ENCODE data around the gene EFNA5.
A peak's percentile ranks its signal among the peaks of the same experiment; 100 is the strongest.

Gene EFNA5

DNA sequence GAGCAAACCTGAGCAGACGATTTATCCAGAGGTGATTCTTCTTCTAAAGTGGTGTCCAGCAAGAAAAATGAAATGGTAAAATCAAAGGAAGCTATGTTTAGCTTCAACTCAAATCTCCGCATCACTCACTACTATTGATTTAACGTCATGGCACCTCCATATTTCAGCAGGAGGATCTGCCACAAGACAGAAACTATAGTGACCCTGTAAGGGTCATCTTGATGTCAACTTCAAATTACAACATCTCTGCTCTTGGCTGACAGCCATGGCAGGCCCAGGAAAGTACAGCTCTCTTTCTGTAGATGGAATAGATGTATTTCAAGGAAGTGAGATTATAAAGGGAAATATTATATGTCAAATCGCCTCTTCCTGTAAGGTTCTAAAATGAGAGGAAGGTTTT lies 10.1 kb upstream of the EFNA5 start:
- Histone ChIP-seq H4K20me1 (ENCODE audit: insufficient read depth, low read length) (no peaks in the 10 kb centered on the region), H3K9ac (ENCODE audit: low read depth, low read length) (no peak overlapping the region), H3K27me3 (ENCODE audit: insufficient read depth, low read length, poor library complexity) (no peaks in the 10 kb centered on the region), H3K4me3 (ENCODE audit: low read depth in 1 of 2, low read length in 2 of 2) (no peak overlapping the region), H3K36me3 (ENCODE audit: insufficient read depth, low read length) (no peaks in the 10 kb centered on the region), H3K9me3 (ENCODE audit: insufficient read depth, low read length, severe bottlenecking) (no peaks in the 10 kb centered on the region), H2AFZ (ENCODE audit: low read depth, low read length) (no peak overlapping the region), H3K4me1 (ENCODE audit: insufficient read depth, low read length) (peaks cover 7% of the 10 kb centered on the region; the same call in 1 of the 2 replicates), H3K4me2 (ENCODE audit: insufficient read depth, low read length) (no peak overlapping the region), H3K27ac (ENCODE audit: low read length) (no peak overlapping the region), H3K79me2 (ENCODE audit: insufficient read depth, low read length) (no peaks in the 10 kb centered on the region)
- TF ChIP-seq EZH2 (IDR thresholded peaks at IDR 0.05; ENCODE audit: borderline replicate concordance, low read depth, low read length, severe bottlenecking): no peak
- TF ChIP-seq, protein P1, sequence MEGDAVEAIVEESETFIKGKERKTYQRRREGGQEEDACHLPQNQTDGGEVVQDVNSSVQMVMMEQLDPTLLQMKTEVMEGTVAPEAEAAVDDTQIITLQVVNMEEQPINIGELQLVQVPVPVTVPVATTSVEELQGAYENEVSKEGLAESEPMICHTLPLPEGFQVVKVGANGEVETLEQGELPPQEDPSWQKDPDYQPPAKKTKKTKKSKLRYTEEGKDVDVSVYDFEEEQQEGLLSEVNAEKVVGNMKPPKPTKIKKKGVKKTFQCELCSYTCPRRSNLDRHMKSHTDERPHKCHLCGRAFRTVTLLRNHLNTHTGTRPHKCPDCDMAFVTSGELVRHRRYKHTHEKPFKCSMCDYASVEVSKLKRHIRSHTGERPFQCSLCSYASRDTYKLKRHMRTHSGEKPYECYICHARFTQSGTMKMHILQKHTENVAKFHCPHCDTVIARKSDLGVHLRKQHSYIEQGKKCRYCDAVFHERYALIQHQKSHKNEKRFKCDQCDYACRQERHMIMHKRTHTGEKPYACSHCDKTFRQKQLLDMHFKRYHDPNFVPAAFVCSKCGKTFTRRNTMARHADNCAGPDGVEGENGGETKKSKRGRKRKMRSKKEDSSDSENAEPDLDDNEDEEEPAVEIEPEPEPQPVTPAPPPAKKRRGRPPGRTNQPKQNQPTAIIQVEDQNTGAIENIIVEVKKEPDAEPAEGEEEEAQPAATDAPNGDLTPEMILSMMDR (IDR thresholded peaks at IDR 0.05; ENCODE audit: borderline replicate concordance, extremely low read depth, low read length, poor library complexity, severe bottlenecking): no peak
- ATAC-seq (ENCODE audit: insufficient read depth, low read depth): no peak
- no peak for DNase-seq

GRCh38 chr5:107680099-107680498 lies 9.4 kb upstream of the EFNA5 start:
- H3K9ac ChIP-seq (ENCODE audit: low read depth, low read length): no peak overlapping the region

DNA sequence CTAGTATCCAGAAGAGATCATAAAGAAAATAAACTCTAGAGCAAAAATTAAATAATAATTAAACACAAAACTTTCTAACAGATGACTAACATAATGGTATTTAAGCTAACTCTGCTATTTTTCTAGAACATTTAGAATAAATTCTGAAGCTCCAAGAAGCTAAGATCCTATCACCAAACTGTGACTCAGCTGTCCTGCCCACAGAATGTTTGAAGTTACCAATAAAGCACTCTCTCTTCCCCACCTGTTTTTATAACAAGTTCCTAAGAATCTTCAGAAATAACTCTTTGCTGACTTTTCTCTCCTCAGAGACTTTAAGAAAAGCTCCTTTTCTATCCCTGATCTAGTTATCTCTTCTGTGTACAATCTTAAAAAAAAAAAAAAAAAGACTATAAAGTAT lies 6.0 kb upstream of the EFNA5 start:
- Histone ChIP-seq H3K36me3 (ENCODE audit: insufficient read depth, low read length) (no peaks in the 10 kb centered on the region), H3K9me3 (ENCODE audit: insufficient read depth, low read length, severe bottlenecking) (no peaks in the 10 kb centered on the region), H3K27ac (ENCODE audit: low read length) (no peak overlapping the region), H3K4me3 (ENCODE audit: low read depth in 1 of 2, low read length in 2 of 2) (no peak overlapping the region), H2AFZ (ENCODE audit: low read depth, low read length) (no peak overlapping the region), H4K20me1 (ENCODE audit: insufficient read depth, low read length) (no peaks in the 10 kb centered on the region), H3K4me1 (ENCODE audit: insufficient read depth, low read length) (peaks cover 22% of the 10 kb centered on the region), H3K4me2 (ENCODE audit: insufficient read depth, low read length) (no peak overlapping the region), H3K79me2 (ENCODE audit: insufficient read depth, low read length) (no peaks in the 10 kb centered on the region), H3K9ac (ENCODE audit: low read depth, low read length) (no peak overlapping the region), H3K27me3 (ENCODE audit: insufficient read depth, low read length, poor library complexity) (no peaks in the 10 kb centered on the region)
- no peak for TF ChIP-seq EZH2 (IDR thresholded peaks at IDR 0.05; ENCODE audit: borderline replicate concordance, low read depth, low read length, severe bottlenecking)
- TF ChIP-seq, protein P1 (IDR thresholded peaks at IDR 0.05; ENCODE audit: borderline replicate concordance, extremely low read depth, low read length, poor library complexity, severe bottlenecking): no peak
- ATAC-seq (ENCODE audit: insufficient read depth, low read depth): peak; percentile 51; the same call in 2 of the 3 replicates
- no peak for DNase-seq

More at GRCh38 chr5:107680099-107680498, 9.4 kb upstream of the EFNA5 start:
- Histone ChIP-seq H3K79me2 (ENCODE audit: insufficient read depth, low read length) (no peaks in the 10 kb centered on the region), H3K9me3 (ENCODE audit: insufficient read depth, low read length, severe bottlenecking) (no peaks in the 10 kb centered on the region), H3K27ac (ENCODE audit: low read length) (no peak overlapping the region), H3K36me3 (ENCODE audit: insufficient read depth, low read length) (no peaks in the 10 kb centered on the region), H3K4me2 (ENCODE audit: insufficient read depth, low read length) (no peak overlapping the region), H3K4me3 (ENCODE audit: low read depth in 1 of 2, low read length in 2 of 2) (no peak overlapping the region), H3K4me1 (ENCODE audit: insufficient read depth, low read length) (peaks cover 7% of the 10 kb centered on the region; the same call in 1 of the 2 replicates), H2AFZ (ENCODE audit: low read depth, low read length) (no peak overlapping the region), H3K27me3 (ENCODE audit: insufficient read depth, low read length, poor library complexity) (no peaks in the 10 kb centered on the region), H4K20me1 (ENCODE audit: insufficient read depth, low read length) (no peaks in the 10 kb centered on the region)
- ATAC-seq (ENCODE audit: insufficient read depth, low read depth) (no peak), DNase-seq (no peak)
- TF ChIP-seq EZH2 (IDR thresholded peaks at IDR 0.05; ENCODE audit: borderline replicate concordance, low read depth, low read length, severe bottlenecking): no peak
- TF ChIP-seq, protein P1 (IDR thresholded peaks at IDR 0.05; ENCODE audit: borderline replicate concordance, extremely low read depth, low read length, poor library complexity, severe bottlenecking): no peak

DNA sequence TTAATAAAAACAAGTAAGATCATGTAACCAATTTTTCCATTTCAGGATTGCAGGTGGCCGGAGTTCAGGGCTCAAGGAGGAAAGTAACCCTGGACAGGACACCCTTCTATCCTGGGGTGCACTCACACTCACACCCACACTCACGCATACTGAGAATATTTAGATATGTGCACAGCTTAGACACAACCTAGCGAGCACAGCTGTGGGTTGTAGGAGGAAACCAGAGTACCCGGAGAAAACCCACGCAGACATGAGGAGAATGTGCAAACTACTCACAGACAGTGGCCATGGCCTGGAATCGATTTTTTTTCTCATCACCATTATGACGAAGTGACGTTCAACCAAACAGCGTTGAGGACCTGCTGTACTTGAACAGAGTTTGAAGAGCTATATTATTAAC lies 4.5 kb upstream of the EFNA5 start:
- no peak for ATAC-seq (ENCODE audit: insufficient read depth, low read depth)
- Histone ChIP-seq H3K27me3 (ENCODE audit: insufficient read depth, low read length, poor library complexity) (no peaks in the 10 kb centered on the region), H3K4me2 (ENCODE audit: insufficient read depth, low read length) (no peak overlapping the region), H3K27ac (ENCODE audit: low read length) (no peak overlapping the region), H4K20me1 (ENCODE audit: insufficient read depth, low read length) (no peaks in the 10 kb centered on the region), H3K9me3 (ENCODE audit: insufficient read depth, low read length, severe bottlenecking) (no peaks in the 10 kb centered on the region), H3K4me1 (ENCODE audit: insufficient read depth, low read length) (peaks cover 29% of the 10 kb centered on the region), H2AFZ (ENCODE audit: low read depth, low read length) (no peak overlapping the region), H3K4me3 (ENCODE audit: low read depth in 1 of 2, low read length in 2 of 2) (no peak overlapping the region), H3K36me3 (ENCODE audit: insufficient read depth, low read length) (no peaks in the 10 kb centered on the region), H3K9ac (ENCODE audit: low read depth, low read length) (no peak overlapping the region), H3K79me2 (ENCODE audit: insufficient read depth, low read length) (no peaks in the 10 kb centered on the region)
- DNase-seq: no peak
- TF ChIP-seq EZH2 (IDR thresholded peaks at IDR 0.05; ENCODE audit: borderline replicate concordance, low read depth, low read length, severe bottlenecking): no peak
- TF ChIP-seq, protein P1 (IDR thresholded peaks at IDR 0.05; ENCODE audit: borderline replicate concordance, extremely low read depth, low read length, poor library complexity, severe bottlenecking): no peak

Measured in DND-41 (cell line).